ENCODE data around the gene CAMK2D. TPM values are rescaled to one million over a fixed set of nuclear protein-coding genes. Genes with fewer than 3 reads are reported as not detected.

The CAMK2D gene
- polyA plus RNA-seq, 3 donors from 2014 or later = 14.8 to 22.8 (median 21.4) TPM

DNA sequence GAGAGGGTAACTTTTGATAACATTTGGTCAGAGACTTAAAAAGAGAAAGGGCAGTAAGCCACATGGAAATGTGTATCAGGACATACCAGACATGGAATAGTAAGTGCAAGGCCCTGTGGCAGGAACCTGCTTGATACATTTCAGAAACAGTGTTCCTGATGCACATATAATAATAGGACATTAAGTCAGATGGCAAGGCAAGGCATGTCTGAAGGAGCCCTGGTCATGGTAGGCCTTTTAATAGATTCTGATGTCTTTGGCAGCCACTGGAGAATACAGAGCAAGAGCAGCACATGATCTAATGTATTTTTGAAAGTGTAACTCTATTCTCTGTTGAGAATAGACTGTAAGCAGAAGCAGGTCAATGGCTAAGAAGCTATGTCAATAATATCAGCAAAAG is 279.7 kb downstream of the CAMK2D start:
- H3K4me3 Mint-ChIP-seq = no peak overlapping the region
- no peak for DNase-seq
- H3K4me1 Mint-ChIP-seq = no peaks in the 10 kb centered on the region
- H3K27me3 Mint-ChIP-seq (ENCODE audit: low read depth in 3 of 3) = no peaks in the 10 kb centered on the region
- H3K9me3 Mint-ChIP-seq = no peaks in the 10 kb centered on the region
- H3K36me3 Mint-ChIP-seq = peaks cover 8 to 34% (median 27%) of the 10 kb centered on the region in 3 donors
- no peak overlapping the region for H3K27ac Mint-ChIP-seq

DNA sequence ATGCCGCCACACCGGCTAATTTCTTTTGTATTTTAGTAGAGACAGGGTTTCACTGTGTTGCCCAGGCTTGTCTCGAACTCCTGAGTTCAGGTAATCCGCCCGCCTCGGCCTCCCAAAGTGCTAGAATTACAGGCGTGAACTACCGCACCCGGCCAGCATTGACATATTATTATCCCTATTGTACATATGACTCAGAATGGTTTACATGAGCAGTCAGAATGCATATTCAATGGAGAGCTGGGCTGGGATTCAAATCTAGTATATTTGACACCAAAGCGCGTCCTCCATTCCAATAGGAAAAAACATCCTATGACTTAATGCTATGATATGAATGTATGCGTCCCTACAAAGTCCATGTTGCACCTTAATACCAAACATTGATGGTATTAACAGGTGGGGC is 281.4 kb downstream of the CAMK2D start:
- no peak for DNase-seq
- Mint-ChIP-seq H3K4me3 (no peak overlapping the region), H3K27me3 (ENCODE audit: low read depth in 3 of 3) (no peaks in the 10 kb centered on the region), H3K27ac (no peak overlapping the region), H3K9me3 (peaks cover 0 to 4% (median 0%) of the 10 kb centered on the region in 6 donors), H3K4me1 (no peaks in the 10 kb centered on the region), H3K36me3 (peaks cover 16 to 45% (median 37%) of the 10 kb centered on the region in 3 donors)

DNA sequence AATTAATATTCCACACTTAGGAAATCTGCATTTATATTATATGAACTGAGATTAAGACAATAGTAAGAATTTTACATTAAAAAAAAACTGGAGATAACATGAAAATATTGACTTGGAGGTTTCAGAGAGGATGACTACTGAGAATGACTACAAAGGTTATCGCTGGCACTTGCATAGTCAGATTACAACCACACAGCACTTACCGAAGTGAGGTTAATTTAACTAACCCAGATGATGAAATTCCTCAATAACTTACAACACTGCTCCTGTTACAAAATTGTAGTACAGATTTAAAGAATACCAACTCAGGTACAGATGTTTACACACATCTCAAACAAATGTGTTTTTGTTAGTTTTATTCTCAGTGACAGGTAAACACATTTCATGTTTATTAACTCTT is 283.5 kb downstream of the CAMK2D start:
- DNase-seq = no peak
- no peaks in the 10 kb centered on the region for H3K4me1 Mint-ChIP-seq
- H3K27ac Mint-ChIP-seq = no peak overlapping the region
- H3K9me3 Mint-ChIP-seq = peaks cover 0 to 4% (median 0%) of the 10 kb centered on the region in 6 donors
- no peaks in the 10 kb centered on the region for H3K27me3 Mint-ChIP-seq (ENCODE audit: low read depth in 3 of 3)
- H3K36me3 Mint-ChIP-seq = peaks cover 16 to 44% (median 31%) of the 10 kb centered on the region in 3 donors
- no peak overlapping the region for H3K4me3 Mint-ChIP-seq

DNA sequence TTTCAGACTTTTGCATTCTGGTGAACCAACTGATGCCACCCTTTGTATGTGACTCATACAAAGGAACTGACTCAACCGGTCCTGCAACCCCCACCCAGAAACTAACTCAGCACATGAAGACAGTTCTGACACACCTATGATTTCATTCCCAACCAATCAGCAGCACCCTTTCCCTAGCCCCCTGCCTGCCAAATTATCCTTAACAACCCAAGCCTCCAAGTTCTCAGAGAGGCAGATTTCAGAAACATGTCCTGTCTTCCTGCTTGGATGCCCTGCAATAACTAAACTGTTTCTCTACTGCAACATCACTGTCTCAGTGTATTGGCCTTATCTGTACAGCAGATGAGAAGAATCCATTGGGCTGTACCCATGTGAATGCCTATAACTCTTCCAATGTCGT is 284.7 kb downstream of the CAMK2D start:
- H3K4me3 Mint-ChIP-seq = no peak overlapping the region
- H3K27me3 Mint-ChIP-seq (ENCODE audit: low read depth in 3 of 3) = no peaks in the 10 kb centered on the region

DNA sequence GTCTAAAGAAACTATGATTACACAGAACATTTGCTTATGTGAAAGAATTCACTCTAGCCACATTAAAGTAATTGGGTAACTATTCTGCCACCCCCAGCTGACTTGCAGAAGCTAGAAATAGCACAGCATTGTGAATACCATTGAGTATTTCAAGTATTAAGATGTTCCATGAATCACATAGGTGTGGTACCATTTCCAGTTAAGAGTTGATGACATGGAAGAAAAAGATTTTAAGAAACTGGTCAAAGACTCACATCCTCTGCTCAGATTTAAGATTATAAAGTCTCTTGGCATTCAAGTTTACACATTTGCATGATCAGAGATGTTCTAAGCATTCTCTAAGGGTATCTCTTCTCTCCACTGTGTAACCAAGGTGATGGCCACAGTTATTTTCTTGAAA is 287.5 kb downstream of the CAMK2D start:
- Mint-ChIP-seq H3K27ac (no peak overlapping the region), H3K4me3 (no peak overlapping the region), H3K27me3 (ENCODE audit: low read depth in 3 of 3) (no peaks in the 10 kb centered on the region), H3K9me3 (peaks cover 0 to 4% (median 0%) of the 10 kb centered on the region in 6 donors), H3K4me1 (no peaks in the 10 kb centered on the region), H3K36me3 (peaks cover 20 to 42% (median 42%) of the 10 kb centered on the region in 3 donors)
- no peak for DNase-seq

More for the DNA sequence above, 284.7 kb downstream of the CAMK2D start:
- Mint-ChIP-seq H3K9me3 (peaks cover 0 to 4% (median 0%) of the 10 kb centered on the region in 6 donors), H3K36me3 (peaks cover 16 to 38% (median 31%) of the 10 kb centered on the region in 3 donors), H3K4me1 (no peaks in the 10 kb centered on the region), H3K27ac (no peak overlapping the region)
- no peak for DNase-seq

DNA sequence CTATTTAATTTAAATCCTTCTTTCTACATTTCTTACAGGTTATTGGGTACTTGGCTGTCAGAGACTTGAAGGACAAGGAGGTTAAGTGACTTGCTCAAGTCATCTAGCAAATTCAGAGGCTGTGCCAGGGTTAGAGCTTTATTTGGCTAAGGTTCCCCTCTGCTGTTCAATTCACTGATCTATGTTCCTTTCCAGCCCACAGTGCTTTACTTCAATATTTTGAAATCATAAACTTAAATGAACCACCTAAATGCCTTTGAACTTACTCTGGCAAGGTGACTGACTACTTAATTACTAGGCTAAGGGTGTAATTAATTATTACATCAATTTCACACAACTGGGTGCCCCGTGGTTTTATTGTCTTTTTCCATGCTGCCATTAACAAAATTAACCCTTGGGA is 288.7 kb downstream of the CAMK2D start:
- H3K9me3 Mint-ChIP-seq = peaks cover 0 to 4% (median 0%) of the 10 kb centered on the region in 6 donors
- H3K27me3 Mint-ChIP-seq (ENCODE audit: low read depth in 3 of 3) = no peaks in the 10 kb centered on the region
- H3K4me3 Mint-ChIP-seq = no peak overlapping the region
- peaks cover 15 to 32% (median 31%) of the 10 kb centered on the region in 3 donors for H3K36me3 Mint-ChIP-seq
- no peaks in the 10 kb centered on the region for H3K4me1 Mint-ChIP-seq
- no peak overlapping the region for H3K27ac Mint-ChIP-seq
- DNase-seq = no peak

DNA sequence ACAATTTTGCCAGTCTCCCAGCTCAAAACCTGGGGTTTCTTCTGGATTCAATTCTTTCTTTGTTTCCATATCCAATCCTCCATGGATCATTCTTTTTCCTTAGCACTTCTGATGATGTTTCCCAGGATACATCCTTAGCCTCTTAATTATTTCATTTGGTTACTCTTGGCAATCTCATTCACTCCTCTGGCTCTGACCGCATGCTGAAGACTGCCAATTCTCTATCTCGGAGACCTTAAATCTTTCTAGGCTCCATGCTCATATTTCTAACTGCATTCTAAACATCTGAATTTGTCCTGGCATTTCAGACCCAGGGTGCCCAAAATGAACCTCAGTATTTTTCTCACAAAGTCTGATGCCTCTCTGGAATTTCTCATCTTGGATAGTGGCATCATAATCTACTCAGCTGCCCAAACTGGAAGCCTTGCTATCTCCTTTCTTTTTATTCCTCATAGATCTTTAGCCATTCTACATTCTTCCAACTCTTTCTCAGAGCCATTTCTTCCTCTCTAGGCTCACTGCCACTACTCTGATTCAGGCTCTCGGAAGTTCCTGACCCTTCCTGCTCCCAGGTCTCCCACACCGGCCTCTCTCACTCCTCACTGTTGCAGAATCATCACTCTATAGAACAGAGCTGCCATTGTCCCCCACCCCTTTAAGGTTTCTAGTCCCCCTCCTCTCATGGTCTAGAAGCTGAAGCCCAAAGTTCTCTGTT is 290.2 kb downstream of the CAMK2D start:
- DNase-seq = no peak
- H3K4me3 Mint-ChIP-seq = no peak overlapping the region
- no peak overlapping the region for H3K27ac Mint-ChIP-seq
- H3K36me3 Mint-ChIP-seq = peaks cover 9 to 25% (median 20%) of the 10 kb centered on the region in 3 donors
- no peaks in the 10 kb centered on the region for H3K4me1 Mint-ChIP-seq
- peaks cover 0 to 2% (median 0%) of the 10 kb centered on the region in 6 donors for H3K9me3 Mint-ChIP-seq
- no peaks in the 10 kb centered on the region for H3K27me3 Mint-ChIP-seq (ENCODE audit: low read depth in 3 of 3)

DNA sequence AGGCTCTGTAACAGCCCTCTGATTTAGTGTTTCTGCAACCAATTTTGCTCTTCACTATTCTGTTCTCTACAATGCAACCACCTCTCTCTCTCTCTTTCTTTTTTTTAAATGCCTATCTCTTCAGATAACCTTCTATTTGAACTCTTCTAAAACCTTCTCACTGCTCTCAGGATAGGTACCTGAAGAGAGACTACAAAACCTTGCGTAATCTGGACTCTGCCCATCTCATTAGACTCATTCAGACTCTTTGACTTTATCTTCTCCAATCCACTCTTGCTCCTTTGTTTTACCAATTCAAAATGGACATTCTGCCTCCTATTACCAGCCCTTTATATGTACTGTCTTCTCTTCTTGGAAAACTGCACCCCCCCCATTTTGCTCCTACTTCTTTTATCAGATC is 291.6 kb downstream of the CAMK2D start:
- H3K27ac Mint-ChIP-seq = peak overlapping the region in 2 of 6 donors; percentile 5 to 12
- no peaks in the 10 kb centered on the region for H3K27me3 Mint-ChIP-seq (ENCODE audit: low read depth in 3 of 3)
- H3K36me3 Mint-ChIP-seq = peaks cover 10 to 20% (median 18%) of the 10 kb centered on the region in 3 donors

DNA sequence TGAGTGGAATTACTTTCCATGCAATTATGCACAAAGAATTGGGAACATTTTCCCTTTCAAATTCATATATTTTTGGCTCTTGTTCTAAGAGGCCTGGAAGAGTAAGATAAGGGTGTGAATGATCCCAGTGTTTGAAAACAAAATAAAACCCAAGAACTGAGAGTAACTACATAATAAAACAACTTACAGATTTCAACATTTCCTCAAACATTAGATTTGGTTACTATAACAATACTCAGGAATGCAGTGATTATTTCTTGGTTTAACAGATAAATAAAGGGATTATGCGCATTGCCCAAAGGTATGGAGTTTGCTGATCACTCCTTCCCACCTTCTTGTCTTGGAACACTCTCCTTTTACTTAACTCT is 292.5 kb downstream of the CAMK2D start:
- Mint-ChIP-seq H3K9me3 (no peaks in the 10 kb centered on the region), H3K27ac (no peak overlapping the region), H3K36me3 (peaks cover 19 to 30% (median 22%) of the 10 kb centered on the region in 3 donors), H3K27me3 (ENCODE audit: low read depth in 3 of 3) (no peaks in the 10 kb centered on the region), H3K4me1 (no peaks in the 10 kb centered on the region), H3K4me3 (no peak overlapping the region)
- no peak for DNase-seq

More for the DNA sequence above, 291.6 kb downstream of the CAMK2D start:
- no peaks in the 10 kb centered on the region for H3K4me1 Mint-ChIP-seq
- no peaks in the 10 kb centered on the region for H3K9me3 Mint-ChIP-seq
- H3K4me3 Mint-ChIP-seq = no peak overlapping the region
- DNase-seq = no peak

DNA sequence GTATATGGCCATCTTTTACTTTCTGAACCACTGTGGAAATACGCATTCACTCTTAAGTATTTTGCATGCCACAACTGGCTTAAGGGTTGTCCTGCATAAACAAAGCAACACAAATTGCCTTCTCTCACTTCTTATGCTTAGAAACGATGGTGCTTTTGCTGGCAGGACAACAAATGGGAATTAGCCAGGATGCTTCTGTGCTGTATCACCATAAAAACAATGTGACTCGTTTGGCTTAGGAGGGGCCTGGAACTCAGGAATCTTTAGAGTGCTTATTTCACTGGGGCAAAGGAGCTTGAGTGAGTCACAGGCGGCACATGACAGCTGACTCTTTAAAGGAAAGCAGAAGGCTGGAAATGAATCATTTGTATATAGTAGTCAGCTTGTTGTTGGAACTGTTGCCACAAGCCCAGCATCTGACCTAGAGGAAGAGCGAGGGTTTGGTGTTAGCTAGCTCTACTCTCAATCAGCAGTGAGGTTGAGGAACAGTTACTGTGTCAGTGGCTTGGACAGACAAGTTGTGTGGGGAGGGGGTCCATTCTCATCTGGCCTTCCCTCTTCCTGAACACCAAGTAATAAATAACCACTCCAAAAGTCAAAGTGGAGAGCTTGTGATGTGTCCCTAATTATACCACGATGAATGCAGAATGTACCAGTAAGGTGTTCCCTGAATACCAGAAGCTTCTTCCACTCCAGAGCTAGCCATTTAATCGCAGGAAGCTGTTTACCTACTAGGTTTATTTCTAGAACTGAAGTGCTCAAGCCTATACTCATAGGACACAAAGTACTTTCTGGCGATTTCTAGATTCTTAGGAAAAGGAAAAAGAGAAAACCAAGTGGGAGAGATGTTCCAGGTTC is 293.1 kb downstream of the CAMK2D start:
- Mint-ChIP-seq H3K27ac (peak overlapping the region in 3 of 6 donors; percentile 6 to 18 (median 10)), H3K36me3 (peaks cover 20 to 32% (median 22%) of the 10 kb centered on the region in 3 donors), H3K4me3 (no peak overlapping the region), H3K9me3 (no peaks in the 10 kb centered on the region), H3K4me1 (no peaks in the 10 kb centered on the region), H3K27me3 (ENCODE audit: low read depth in 3 of 3) (no peaks in the 10 kb centered on the region)
- no peak for DNase-seq

DNA sequence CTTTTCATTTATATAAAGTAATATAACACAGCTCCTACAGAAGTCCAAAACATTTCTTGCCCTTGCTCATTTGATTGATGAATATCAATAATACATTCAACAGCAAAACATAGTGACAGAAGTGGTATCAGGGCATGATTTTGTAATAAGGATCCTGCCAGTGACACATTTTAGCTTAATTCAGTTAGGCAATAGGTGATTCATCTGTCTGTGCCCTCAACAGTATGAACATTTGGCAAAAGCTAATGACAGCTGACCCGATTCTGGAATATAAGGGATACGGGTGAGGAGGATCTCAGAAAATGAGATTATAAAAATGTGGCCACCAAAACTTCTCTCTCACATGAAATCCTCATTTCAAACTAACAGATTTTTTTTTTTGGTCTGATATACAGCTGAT is 294.0 kb downstream of the CAMK2D start:
- Mint-ChIP-seq H3K27ac (no peak overlapping the region), H3K27me3 (ENCODE audit: low read depth in 3 of 3) (no peaks in the 10 kb centered on the region), H3K9me3 (no peaks in the 10 kb centered on the region), H3K4me3 (no peak overlapping the region), H3K36me3 (peaks cover 20 to 32% (median 22%) of the 10 kb centered on the region in 3 donors), H3K4me1 (no peaks in the 10 kb centered on the region)
- DNase-seq = no peak

DNA sequence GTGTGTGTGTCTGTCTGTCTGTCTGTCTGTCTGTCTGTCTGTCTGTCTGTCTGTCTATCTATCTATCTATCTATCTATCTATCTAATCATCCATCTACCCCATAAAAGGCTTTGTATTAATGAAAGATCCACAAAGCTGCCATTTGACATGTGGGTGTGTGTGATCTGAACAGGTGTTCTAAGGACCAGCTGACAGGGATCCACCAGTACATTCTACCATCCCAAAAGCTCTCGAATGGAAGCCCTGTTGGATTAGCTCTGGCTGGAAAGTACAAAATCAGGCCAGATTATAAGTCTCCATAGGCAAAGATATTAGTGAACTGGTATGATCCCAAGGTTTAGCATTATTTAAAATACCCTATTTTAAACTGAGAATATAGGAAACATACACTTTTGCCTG is 299.3 kb downstream of the CAMK2D start:
- no peak overlapping the region for H3K27ac Mint-ChIP-seq
- no peak for DNase-seq
- no peaks in the 10 kb centered on the region for H3K4me1 Mint-ChIP-seq
- no peak overlapping the region for H3K4me3 Mint-ChIP-seq
- no peaks in the 10 kb centered on the region for H3K9me3 Mint-ChIP-seq
- H3K27me3 Mint-ChIP-seq (ENCODE audit: low read depth in 3 of 3) = no peaks in the 10 kb centered on the region
- H3K36me3 Mint-ChIP-seq = peaks cover 22 to 31% (median 30%) of the 10 kb centered on the region in 3 donors

DNA sequence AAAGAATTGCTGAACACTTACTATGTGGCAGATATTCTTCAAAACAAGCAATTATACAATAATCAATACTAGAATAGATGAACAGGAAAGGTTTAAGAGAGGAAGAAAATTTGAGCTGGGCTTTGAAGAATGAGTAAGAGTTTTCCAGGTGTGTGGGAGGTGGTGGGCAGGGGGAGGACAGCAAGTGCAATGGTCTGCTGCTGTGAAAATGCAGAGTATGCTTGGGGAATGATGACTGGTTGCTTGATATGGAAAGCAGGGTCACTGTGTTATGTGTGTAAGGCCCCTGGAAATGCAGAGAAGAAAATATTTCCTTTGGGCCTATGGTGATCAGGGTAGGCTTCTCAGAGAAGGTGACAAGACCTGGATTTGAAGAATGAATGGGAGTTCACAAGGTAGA is 300.3 kb downstream of the CAMK2D start:
- DNase-seq = no peak
- H3K27me3 Mint-ChIP-seq (ENCODE audit: low read depth in 3 of 3) = no peaks in the 10 kb centered on the region
- H3K9me3 Mint-ChIP-seq = no peaks in the 10 kb centered on the region
- peaks cover 30 to 40% (median 37%) of the 10 kb centered on the region in 3 donors for H3K36me3 Mint-ChIP-seq
- H3K4me3 Mint-ChIP-seq = no peak overlapping the region
- H3K4me1 Mint-ChIP-seq = no peaks in the 10 kb centered on the region
- peak overlapping the region in 2 of 6 donors; percentile 30 to 48 for H3K27ac Mint-ChIP-seq

DNA sequence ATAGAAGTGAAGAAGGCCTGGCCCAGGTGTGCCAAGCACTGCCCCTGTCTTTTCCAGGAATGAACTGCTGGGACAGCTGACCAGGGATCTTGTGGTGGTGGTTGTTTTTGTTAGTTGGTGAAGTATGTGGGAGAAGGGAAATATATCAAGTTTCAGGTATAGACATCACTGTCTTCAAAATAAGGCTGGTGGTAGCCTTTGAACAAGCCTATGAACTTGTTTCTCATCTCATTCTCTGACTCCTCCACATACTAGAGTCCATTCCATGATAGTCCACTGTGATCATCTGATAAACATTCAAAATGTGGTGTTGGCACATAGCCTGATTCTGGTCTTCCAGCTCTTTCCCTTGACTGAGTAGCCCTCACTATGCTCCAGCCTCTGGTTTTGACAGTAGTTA is 303.7 kb downstream of the CAMK2D start:
- Mint-ChIP-seq H3K36me3 (peaks cover 23 to 37% (median 32%) of the 10 kb centered on the region in 3 donors), H3K27ac (no peak overlapping the region), H3K4me1 (no peaks in the 10 kb centered on the region), H3K27me3 (ENCODE audit: low read depth in 3 of 3) (no peaks in the 10 kb centered on the region), H3K4me3 (no peak overlapping the region), H3K9me3 (no peaks in the 10 kb centered on the region)
- no peak for DNase-seq
